Loucy (cell line): ENCODE data around the gene EPB41L2.

ENCODE experiments used
- CTCF ChIP-seq: fragments of 200-600 bp; sonication (generic); conservative IDR thresholded peaks from 2 replicates; pipeline ENCODE4 v1.5.1; 2014; ENCODE audit warnings: mild to moderate bottlenecking, antibody characterized with exemption, low read length
- EZH2phosphoT487 ChIP-seq: fragments of 200-600 bp; IDR thresholded peaks from 2 replicates; pipeline ENCODE4 v1.6.1; 2018; ENCODE audit warnings: antibody characterized with exemption, mild to moderate bottlenecking, moderate library complexity, borderline replicate concordance

- no peak for TF ChIP-seq CTCF
- TF ChIP-seq EZH2phosphoT487: no peak
These were observed 49.2 kb upstream of the EPB41L2 start for GRCh38 chr6:131112249-131112648.
